Prostate gland (tissue), 2 donors: Measurements from ENCODE around the gene ZMYND8. TPM values are rescaled to one million over a fixed set of nuclear protein-coding genes. Genes with fewer than 3 reads are reported as not detected.

ENCODE experiments used
- DNase-seq: peaks from one replicate; pipeline ENCODE4 v3.0.0-alpha.2; 2019; ENCODE audit warnings: low spot score
- H3K27ac ChIP-seq, 2 donors: fragments of 200-600 bp; sonication (generic); 2 replicates each; pipeline ENCODE4 v1.5.1; 2017 to 2019
- H3K27me3 ChIP-seq: fragments of 200-600 bp; sonication (generic); replicated peaks from 2 replicates; pipeline ENCODE4 v1.5.1; 2019; ENCODE audit not compliant: insufficient read depth
- H3K36me3 ChIP-seq, 2 donors: fragments of 200-600 bp; sonication (generic); 1 replicate in 1 of 2; 2 replicates in 1 of 2; pipeline versions ENCODE4 v1.5.1 to v1.8.1; 2017 to 2019
- H3K4me1 ChIP-seq: fragments of 200-600 bp; sonication (generic); replicated peaks from 2 replicates; pipeline ENCODE4 v1.5.1; 2019
- H3K4me3 ChIP-seq, 2 donors: fragments of 200-600 bp; sonication (generic); 2 replicates each; pipeline ENCODE4 v1.5.1; 2017 to 2019
- H3K9me3 ChIP-seq: fragments of 200-600 bp; sonication (generic); 2 replicates; pipeline ENCODE4 v1.5.1; 2017
- CTCF ChIP-seq, 4 experiments: fragments of 200-600 bp in 2 of 4; fragments of 450-650 bp in 2 of 4; sonication (generic) in 2 of 4; IDR thresholded peaks; 1 replicate in 3 of 4; 2 replicates in 1 of 4; pipeline ENCODE4 v1.5.1; 2016 to 2019; ENCODE audit warnings: antibody characterized with exemption in 4 of 4, mild to moderate bottlenecking in 2 of 4, moderate library complexity in 2 of 4
- POLR2A ChIP-seq: fragments of 450-650 bp; IDR thresholded peaks from one replicate; pipeline ENCODE4 v1.6.1; 2016; ENCODE audit warnings: antibody characterized with exemption, mild to moderate bottlenecking
- POLR2AphosphoS5 ChIP-seq: sonication (generic); formaldehyde crosslinking; IDR thresholded peaks from one replicate; pipeline ENCODE4 v1.6.1; 2017; ENCODE audit warnings: antibody characterized with exemption
- WGBS: methylation state at CpG from one replicate; pipeline ENCODE4 v1.1.5; 2018; 5-methylcytosine and 5-hydroxymethylcytosine counted together
- intact Hi-C: fragments of 100-400 bp; cut with DNase I; formaldehyde crosslinking; loops from one replicate; pipeline ENCODE4 v1.14.2; 2022
- total RNA-seq, 2 donors: library from RNA; depleted of rRNA; stranded (reverse); fragments of >200 nt; gene quantifications; one replicate each; pipeline ENCODE4 v1.1.0, GENCODE V29; 2016

The ZMYND8 gene
- total RNA-seq, 2 donors from 2014 or later = 19.9 to 70.9 TPM

DNA sequence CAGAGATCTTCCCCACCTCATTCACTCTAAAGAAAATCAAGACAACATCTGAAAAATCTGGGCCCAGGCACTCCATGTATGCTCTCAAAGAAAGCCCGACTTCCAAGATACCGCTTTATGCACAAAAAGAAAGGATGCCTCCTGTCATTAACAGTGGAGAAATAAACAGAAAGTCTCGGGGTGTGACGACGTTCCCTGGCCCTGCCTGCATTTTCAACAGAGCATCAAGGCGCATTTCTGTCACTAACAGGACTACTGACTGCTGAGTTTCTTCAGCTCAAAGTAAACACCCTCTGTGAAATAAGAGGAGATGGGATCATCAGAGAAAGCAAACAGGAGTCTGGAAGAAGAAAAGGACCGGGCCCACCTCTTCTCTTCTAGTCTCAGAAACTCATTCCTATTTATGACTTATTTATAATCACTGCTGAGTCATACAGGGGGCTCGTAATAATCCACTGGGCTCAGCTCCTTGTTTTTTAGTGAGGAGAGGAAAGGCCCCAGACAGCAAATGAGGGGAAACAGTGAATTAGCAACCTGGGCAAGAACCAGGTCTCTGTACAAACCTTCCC is 99.7 kb downstream of the ZMYND8 start:
- peaks cover 10% of the 10 kb centered on the region for H3K4me1 ChIP-seq

DNA sequence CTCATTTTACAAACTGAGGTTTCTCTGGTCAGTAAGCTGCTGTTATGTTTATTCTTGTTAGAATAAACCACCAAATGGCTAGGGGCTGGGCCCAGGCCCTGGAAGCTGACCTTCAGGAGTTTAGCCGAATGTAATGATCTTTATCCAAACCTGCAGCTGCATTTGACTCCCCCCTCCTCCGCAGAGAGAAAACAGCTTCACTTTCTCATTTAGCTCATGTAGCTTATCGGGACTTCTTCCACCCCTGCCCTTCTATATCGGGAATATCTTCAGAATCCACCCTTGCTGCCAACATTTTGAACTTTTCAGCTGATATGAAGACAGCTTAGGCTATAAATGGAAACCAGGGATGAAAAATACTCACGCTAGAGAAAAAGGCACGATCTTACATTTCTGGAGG is 102.6 kb downstream of the ZMYND8 start:
- no peak for DNase-seq
- no peak overlapping the region for H3K4me3 ChIP-seq
- H3K36me3 ChIP-seq = no peaks in the 10 kb centered on the region
- no peaks in the 10 kb centered on the region for H3K27me3 ChIP-seq
- no peaks in the 10 kb centered on the region for H3K9me3 ChIP-seq
- peaks cover 10% of the 10 kb centered on the region for H3K4me1 ChIP-seq
- 62% methylated on average over 6 of the region's 6 CpGs for WGBS
- peak overlapping the region in 1 of 2 donors; percentile 56 for H3K27ac ChIP-seq
- intact Hi-C loops = no loop called here
- TF ChIP-seq POLR2AphosphoS5 (no peak), POLR2A (no peak), CTCF (IDR thresholded peaks at IDR 0.05) (no peak)

More for the DNA sequence above, 99.7 kb downstream of the ZMYND8 start:
- Histone ChIP-seq H3K27ac (peak overlapping the region; percentile 67 to 71), H3K4me3 (no peak overlapping the region), H3K27me3 (no peaks in the 10 kb centered on the region), H3K9me3 (no peaks in the 10 kb centered on the region), H3K36me3 (no peaks in the 10 kb centered on the region)
- DNase-seq = peak; percentile 44
- 25% methylated on average over 8 of the region's 8 CpGs for WGBS
- intact Hi-C loops = no loop called here
- TF ChIP-seq POLR2AphosphoS5 (peak; percentile 59), POLR2A (no peak)

DNA sequence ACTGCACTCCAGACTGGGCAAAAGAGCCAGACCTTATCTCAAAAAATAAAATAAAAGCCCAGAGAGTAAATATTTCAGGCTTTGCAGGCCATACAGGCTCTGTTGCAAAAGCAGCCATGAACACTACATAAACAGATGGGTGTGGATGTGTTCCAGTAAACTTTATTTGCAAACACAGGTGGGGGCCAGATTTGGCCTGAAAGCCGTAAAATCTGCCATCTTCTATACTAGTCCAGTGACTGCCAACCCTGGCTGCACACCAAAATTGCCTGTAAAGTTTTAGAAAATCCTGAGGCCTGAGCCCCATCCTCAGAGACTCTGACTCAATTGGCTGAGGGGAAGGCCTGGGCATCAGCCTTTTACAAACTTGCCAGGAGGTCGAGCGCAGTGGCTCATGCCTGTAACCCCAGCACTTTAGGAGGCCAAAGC is 103.6 kb downstream of the ZMYND8 start:
- no peaks in the 10 kb centered on the region for H3K36me3 ChIP-seq
- no peak overlapping the region for H3K4me3 ChIP-seq
- WGBS = 78% methylated on average over 3 of the region's 3 CpGs
- H3K4me1 ChIP-seq = peaks cover 10% of the 10 kb centered on the region
- peak overlapping the region in 1 of 2 donors; percentile 27 for H3K27ac ChIP-seq
- peak; percentile 57 for DNase-seq
- H3K27me3 ChIP-seq = no peaks in the 10 kb centered on the region
- H3K9me3 ChIP-seq = no peaks in the 10 kb centered on the region
- TF ChIP-seq POLR2A (no peak), POLR2AphosphoS5 (peak; percentile 77)
- intact Hi-C loops = no loop called here

DNA sequence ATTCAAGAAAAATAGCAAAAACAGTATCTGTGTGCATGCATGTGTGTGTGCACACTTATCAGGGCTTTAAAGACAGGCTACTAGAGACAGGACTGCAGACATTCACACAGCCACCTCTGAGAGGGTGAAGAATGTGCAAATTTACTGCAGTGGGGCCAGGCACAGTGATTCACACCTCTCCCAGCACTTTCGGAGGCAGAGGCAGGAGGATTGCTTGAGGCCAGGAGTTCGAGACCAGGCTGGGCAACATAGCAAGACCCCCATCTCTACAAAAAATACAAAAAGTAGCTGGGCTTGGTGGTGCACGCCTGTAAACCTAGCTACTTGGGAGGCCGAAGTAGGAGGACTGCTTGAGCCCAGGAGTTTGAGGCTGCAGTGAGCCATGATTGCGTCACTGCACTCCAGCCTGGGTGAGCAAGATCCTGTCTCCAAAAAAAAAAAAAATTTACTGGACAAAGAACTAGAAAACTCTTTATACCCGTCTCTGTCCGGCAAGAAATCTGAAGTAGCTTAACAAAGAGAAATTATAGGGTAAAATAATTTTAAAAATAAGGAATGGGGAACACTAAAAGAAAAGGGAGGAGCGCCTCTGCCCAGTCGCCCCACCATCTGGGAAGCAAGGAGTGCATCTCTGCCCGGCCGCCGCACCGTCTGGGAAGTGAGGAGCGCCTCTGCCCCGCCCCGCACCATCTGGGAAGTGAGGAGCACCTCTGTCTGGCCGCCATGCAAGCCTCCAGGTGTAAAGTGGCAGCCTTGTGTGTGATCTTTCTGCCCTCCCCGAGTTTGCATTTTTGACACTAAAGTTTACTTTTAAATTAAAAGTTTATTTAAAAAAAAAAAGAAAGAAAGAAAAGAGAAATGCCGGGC is 105.1 kb downstream of the ZMYND8 start:
- Histone ChIP-seq H3K4me1 (peaks cover 10% of the 10 kb centered on the region), H3K27ac (no peak overlapping the region), H3K27me3 (no peaks in the 10 kb centered on the region), H3K4me3 (no peak overlapping the region), H3K36me3 (no peaks in the 10 kb centered on the region), H3K9me3 (no peaks in the 10 kb centered on the region)
- no peak for TF ChIP-seq CTCF (IDR thresholded peaks at IDR 0.05)
- no peak for TF ChIP-seq POLR2AphosphoS5
- no peak for TF ChIP-seq POLR2A
- WGBS = 96% methylated on average over 19 of the region's 19 CpGs
- intact Hi-C loops = no loop called here
- DNase-seq = no peak

DNA sequence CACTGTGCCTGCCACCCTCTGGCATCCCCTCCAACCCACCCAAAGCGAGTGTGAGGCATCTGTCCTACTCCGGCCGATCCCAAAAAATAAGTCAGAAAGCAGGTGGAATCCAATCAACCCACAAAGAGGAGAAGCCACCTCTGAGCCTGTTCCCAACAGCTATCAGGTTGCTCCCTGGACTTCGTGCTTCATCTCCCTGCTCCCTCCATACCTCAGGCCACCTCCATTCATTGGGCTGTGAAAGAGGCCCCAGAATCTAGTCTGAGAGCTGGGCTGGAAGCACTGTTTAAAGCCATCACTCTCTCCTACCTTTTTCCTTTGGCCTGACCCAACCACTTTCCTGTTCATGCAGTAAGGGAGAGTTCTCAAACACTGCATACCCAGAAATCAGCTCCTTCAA is 106.1 kb downstream of the ZMYND8 start:
- H3K27me3 ChIP-seq = no peaks in the 10 kb centered on the region

More for the DNA sequence above, 106.1 kb downstream of the ZMYND8 start:
- Histone ChIP-seq H3K9me3 (no peaks in the 10 kb centered on the region), H3K4me1 (peaks cover 10% of the 10 kb centered on the region), H3K27ac (no peak overlapping the region), H3K4me3 (no peak overlapping the region), H3K36me3 (no peaks in the 10 kb centered on the region)
- TF ChIP-seq CTCF (IDR thresholded peaks at IDR 0.05) (no peak), POLR2AphosphoS5 (no peak), POLR2A (no peak)
- intact Hi-C loops = no loop called here
- 96% methylated on average over 4 of the region's 4 CpGs for WGBS
- DNase-seq = no peak
